Measurements from ENCODE around the gene MRPS25. TPM values are rescaled to one million over a fixed set of nuclear protein-coding genes. Genes with fewer than 3 reads are reported as not detected.
A peak's percentile ranks its signal among the peaks of the same experiment; 100 is the strongest.

The MRPS25 gene
- total and polyA plus RNA-seq, 9 of the 15 experiments (the other 6 are each of a cell fraction or from before 2014, with no cell fraction given): 34.3 to 129 (median 78.2) TPM

- Histone ChIP-seq H3K27me3 (ENCODE audit: control insufficient read depth in 2 of 2, insufficient read depth in 2 of 2, low read length in 2 of 2) (no peaks in the 10 kb centered on the region), H3K79me2 (ENCODE audit: control insufficient read depth, insufficient read depth, low read length) (peaks cover 27% of the 10 kb centered on the region), H3K9me1 (ENCODE audit: control insufficient read depth, insufficient read depth, low read length) (no peaks in the 10 kb centered on the region), H3K9me3 (replicated peaks; ENCODE audit: control insufficient read depth, insufficient read depth, low read depth, low read length) (no peaks in the 10 kb centered on the region), H3K4me3 (no peak overlapping the region), H4K20me1 (replicated peaks; ENCODE audit: control insufficient read depth, insufficient read depth, low read length) (0 out of 2 replicates have a peak, but pooled peaks cover 4% of the 10 kb centered on the region), H3K36me3 (ENCODE audit: control insufficient read depth, insufficient read depth, low read length) (peaks cover 60% of the 10 kb centered on the region), H2AFZ (ENCODE audit: low read depth, low read length) (no peak overlapping the region), H3K4me1 (replicated peaks in 1 of 2; ENCODE audit: control insufficient read depth in 2 of 2, insufficient read depth in 2 of 2, low read length in 2 of 2) (peaks cover 7 to 11% of the 10 kb centered on the region in 2 experiments), H3K9ac (ENCODE audit: insufficient read depth in 1 of 2, low read depth in 2 of 2, low read length in 2 of 2) (no peak overlapping the region), H3K4me2 (ENCODE audit: insufficient read depth, low read length) (no peak overlapping the region), H3K27ac (ENCODE audit: extremely low read depth, low read depth, low read length) (no peak overlapping the region)
- ChIA-PET POLR2A (interaction anchor here (0.6 to 5.0 kb wide), 2 partner anchors 8 to 13 kb away, joined by 3 to 24 read pairs; no protein-coding TSS in a partner anchor), CTCF (ENCODE audit: low intra/inter-chr PET ratio) (no interaction called here)
- no TSS peak for BruUV-seq (replicated peaks)
- 87% methylated on average over 5 of the region's 5 CpGs for WGBS (ENCODE audit: insufficient coverage, low coverage, missing lambda C conversion rate)
- in situ Hi-C loops (cut with MboI) (no loop called here), intact Hi-C loops (cut with micrococcal nuclease) (no loop called here)
- DNase-seq (ENCODE audit: extremely low read depth in 1 of 4, low spot score in 3 of 4) (no peak), FAIRE-seq (no peak), ATAC-seq (no peak)
- no peak for TF ChIP-seq KLF6 (CRISPR knock-in tag; IDR thresholded peaks at IDR 0.05; ENCODE audit: borderline replicate concordance)
- no peak for TF ChIP-seq CBX5 (IDR thresholded peaks at IDR 0.05; ENCODE audit: borderline replicate concordance, low read depth)
- TF ChIP-seq MCM5 (IDR thresholded peaks at IDR 0.05; ENCODE audit: low read depth): no peak
- no peak for TF ChIP-seq ZNF764 (CRISPR knock-in tag; IDR thresholded peaks at IDR 0.05; ENCODE audit: low read depth)
These were observed 29.2 kb upstream of the MRPS25 start for GRCh38 chr3:15094187-15094875.

GRCh38 chr3:15092686-15093085, 27.6 kb upstream of the MRPS25 start:
- Histone ChIP-seq H3K4me1 (replicated peaks in 1 of 2; ENCODE audit: control insufficient read depth in 2 of 2, insufficient read depth in 2 of 2, low read length in 2 of 2) (peaks cover 2% of the 10 kb centered on the region in 2 experiments; a peak in 4 of 5 replicates), H3K4me2 (ENCODE audit: insufficient read depth, low read length) (no peak overlapping the region), H3K9me3 (replicated peaks; ENCODE audit: control insufficient read depth, insufficient read depth, low read depth, low read length) (no peaks in the 10 kb centered on the region), H3K36me3 (ENCODE audit: control insufficient read depth, insufficient read depth, low read length) (peaks cover 73% of the 10 kb centered on the region), H3K9ac (ENCODE audit: insufficient read depth in 1 of 2, low read depth in 2 of 2, low read length in 2 of 2) (no peak overlapping the region), H3K79me2 (ENCODE audit: control insufficient read depth, insufficient read depth, low read length) (peaks cover 14% of the 10 kb centered on the region), H2AFZ (ENCODE audit: low read depth, low read length) (no peak overlapping the region), H3K9me1 (ENCODE audit: control insufficient read depth, insufficient read depth, low read length) (no peaks in the 10 kb centered on the region), H3K4me3 (no peak overlapping the region), H3K27ac (ENCODE audit: extremely low read depth, low read depth, low read length) (no peak overlapping the region), H3K27me3 (ENCODE audit: control insufficient read depth in 2 of 2, insufficient read depth in 2 of 2, low read length in 2 of 2) (no peaks in the 10 kb centered on the region), H4K20me1 (replicated peaks; ENCODE audit: control insufficient read depth, insufficient read depth, low read length) (0 out of 2 replicates have a peak, but pooled peaks cover under 1% of the 10 kb centered on the region)
- no TSS peak for BruUV-seq (replicated peaks)
- in situ Hi-C loops (cut with MboI): no loop called here
- TF ChIP-seq NR2C1 (IDR thresholded peaks at IDR 0.05) (no peak), NR2C1 (tag; IDR thresholded peaks at IDR 0.05) (no peak), ZNF408 (CRISPR knock-in tag; IDR thresholded peaks at IDR 0.05; ENCODE audit: low read depth) (no peak), ARNT (IDR thresholded peaks at IDR 0.05) (no peak), RNF2 (IDR thresholded peaks at IDR 0.05) (no peak), HMBOX1 (IDR thresholded peaks at IDR 0.05) (0 out of 2 replicates have a peak, but pooled peaks have one; percentile 31), FOXA1 (IDR thresholded peaks at IDR 0.05; ENCODE audit: borderline replicate concordance) (no peak), TBP (optimal IDR thresholded peaks at IDR 0.05; ENCODE audit: low read depth, low read length) (no peak), E2F1 (CRISPR knock-in tag; IDR thresholded peaks at IDR 0.05) (peak; percentile 27; the same call in 1 of the 2 replicates)
- intact Hi-C loops (cut with micrococcal nuclease): no loop called here
- 75% methylated on average over 1 of the region's 1 CpG for WGBS (ENCODE audit: insufficient coverage, low coverage, missing lambda C conversion rate)
- ATAC-seq (no peak; the same call in 2 of the 3 replicates), DNase-seq (ENCODE audit: extremely low read depth in 1 of 4, low spot score in 3 of 4) (no peak), FAIRE-seq (no peak)
- CTCF ChIA-PET (ENCODE audit: low intra/inter-chr PET ratio): no interaction called here
- POLR2A ChIA-PET: interaction anchor here (1.1 to 5.0 kb wide), 2 partner anchors 11 to 27 kb away, joined by 3 to 24 read pairs; partner anchors contain the start of gene MRPS25

Measured in K562 (cell line).